HG03066 (cell line): ENCODE results near the gene PTGES2.
"Not testable (repeated sequence)": the region's sequence is repeated elsewhere in the genome, so short reads cannot be mapped to it uniquely, and the experiment has no call there.

Experiments
- ATAC-seq: cut with Tn5 transposase; IDR thresholded peaks from one replicate; pipeline ENCODE4 v1.9.1; 2021; ENCODE audit warnings: low read depth; ENCODE audit not compliant: unreplicated experiment

Gene PTGES2

DNA sequence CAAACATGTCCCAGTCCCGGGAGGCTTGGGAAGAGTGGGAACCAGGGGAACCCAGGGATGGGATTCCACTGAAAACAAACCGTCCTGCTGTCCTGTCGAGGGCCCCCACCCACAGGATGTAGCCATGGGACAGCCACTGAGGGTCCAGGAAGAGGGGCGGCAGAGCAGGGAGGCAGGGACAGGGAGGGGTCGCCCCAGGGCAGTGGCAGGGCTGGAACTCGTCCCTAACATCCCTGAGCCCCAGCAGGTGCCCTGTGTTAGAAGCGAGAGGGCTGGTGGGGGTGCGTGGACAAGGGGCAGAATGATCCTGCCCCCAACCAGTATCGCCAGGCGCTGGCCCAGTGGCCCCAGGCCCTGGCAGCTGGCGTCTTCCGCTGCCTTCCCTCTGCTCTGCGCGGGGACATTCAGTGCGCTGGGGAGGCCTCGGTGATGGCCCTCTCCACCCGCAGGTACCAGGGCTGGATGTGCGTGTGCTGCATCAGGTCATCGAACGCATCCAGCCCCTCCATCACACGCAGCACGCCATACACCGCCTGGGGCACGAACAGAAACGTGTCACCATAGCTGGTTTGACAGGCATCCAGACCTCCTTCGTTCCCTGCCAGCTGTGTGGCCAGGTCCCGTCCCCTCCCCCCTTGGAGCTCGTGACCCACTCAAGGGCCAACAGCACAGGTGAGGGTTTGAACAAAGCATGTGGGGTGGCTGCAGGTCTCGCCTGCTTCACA is 6.6 kb downstream of the PTGES2 start:
- no peak for ATAC-seq

DNA sequence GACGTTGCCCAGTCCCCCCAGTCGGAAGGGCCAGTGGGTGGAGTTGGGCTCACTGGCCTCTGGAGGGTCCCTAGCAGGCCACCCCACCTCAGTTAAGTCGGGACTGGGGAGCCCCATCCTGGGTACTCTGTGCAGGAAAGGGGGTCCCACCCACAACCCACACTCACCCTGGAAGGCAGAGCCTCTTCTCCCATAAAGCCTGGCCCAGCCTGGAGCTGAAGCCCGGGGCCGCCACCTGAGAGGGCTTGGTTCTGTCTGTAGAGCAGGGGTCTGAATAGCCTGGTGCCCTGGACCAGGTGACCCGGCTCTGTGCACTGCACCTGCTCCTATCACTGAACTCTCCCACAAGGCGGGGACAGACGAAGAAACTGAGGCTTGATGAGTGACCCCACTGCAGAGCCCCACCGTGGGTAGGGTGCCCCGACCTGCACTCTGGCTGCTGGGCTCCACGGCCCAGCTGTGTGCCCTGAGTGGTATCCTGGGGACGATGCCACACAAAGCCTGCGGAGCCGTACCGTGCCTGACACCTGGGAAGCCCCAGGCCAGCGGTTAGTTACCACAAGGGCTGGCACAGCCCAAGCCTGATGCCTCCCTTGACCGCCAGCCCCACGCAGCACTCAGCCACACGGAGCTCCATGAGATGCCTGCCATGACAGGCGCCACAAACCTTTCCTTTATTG is 7.3 kb downstream of the PTGES2 start:
- ATAC-seq = no peak

DNA sequence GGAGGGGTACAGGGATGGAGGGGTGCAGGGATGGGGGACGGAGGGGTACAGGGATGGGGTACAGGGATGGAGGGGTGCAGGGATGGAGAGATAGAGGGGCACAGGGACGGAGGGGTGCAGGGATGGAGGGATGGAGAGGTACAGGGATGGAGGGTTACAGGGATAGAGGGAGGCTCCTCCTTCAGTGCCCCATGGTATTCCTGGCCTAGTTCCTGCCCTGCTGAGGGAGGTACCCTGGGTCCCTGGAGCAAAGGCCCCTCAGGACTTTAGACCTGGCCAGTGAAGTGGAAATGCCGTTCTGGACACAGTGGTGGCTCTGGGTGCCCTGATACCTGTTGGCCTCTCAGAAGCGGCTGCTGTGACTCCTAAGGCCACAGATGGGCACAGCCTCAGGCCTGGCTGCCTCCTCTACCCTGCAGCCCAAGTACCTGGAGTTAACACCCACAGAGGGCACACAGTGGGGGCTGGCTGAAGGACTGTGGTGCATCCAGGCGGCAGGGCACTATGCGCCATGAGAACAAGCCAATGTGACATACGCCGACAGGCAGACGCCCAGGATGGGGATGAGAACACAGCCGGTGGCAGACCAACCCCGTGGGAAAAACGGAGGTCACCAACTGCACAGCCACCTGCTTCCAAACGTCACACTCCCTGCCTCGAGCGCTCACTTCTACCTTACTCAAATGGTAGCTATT is 8.4 kb downstream of the PTGES2 start:
- ATAC-seq = no peak

DNA sequence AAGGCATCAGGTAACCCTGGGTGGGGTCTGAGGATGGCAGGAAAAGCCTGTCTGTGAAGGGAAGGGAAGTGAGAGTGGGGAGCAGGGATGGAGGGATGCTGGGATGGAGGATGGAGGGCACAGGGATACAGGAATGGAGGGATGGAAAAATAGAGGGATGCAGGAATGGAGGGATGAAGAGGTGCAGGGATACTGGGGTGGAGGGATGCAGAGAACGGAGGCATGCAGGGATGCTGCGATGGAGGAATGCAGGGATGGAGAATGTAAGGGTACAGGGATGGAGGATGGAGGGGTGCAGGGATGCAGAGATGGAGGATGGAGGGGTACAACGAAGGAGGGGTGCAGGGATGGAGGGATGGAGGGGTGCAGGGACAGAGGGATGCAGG is 9.1 kb downstream of the PTGES2 start:
- no peak for ATAC-seq

DNA sequence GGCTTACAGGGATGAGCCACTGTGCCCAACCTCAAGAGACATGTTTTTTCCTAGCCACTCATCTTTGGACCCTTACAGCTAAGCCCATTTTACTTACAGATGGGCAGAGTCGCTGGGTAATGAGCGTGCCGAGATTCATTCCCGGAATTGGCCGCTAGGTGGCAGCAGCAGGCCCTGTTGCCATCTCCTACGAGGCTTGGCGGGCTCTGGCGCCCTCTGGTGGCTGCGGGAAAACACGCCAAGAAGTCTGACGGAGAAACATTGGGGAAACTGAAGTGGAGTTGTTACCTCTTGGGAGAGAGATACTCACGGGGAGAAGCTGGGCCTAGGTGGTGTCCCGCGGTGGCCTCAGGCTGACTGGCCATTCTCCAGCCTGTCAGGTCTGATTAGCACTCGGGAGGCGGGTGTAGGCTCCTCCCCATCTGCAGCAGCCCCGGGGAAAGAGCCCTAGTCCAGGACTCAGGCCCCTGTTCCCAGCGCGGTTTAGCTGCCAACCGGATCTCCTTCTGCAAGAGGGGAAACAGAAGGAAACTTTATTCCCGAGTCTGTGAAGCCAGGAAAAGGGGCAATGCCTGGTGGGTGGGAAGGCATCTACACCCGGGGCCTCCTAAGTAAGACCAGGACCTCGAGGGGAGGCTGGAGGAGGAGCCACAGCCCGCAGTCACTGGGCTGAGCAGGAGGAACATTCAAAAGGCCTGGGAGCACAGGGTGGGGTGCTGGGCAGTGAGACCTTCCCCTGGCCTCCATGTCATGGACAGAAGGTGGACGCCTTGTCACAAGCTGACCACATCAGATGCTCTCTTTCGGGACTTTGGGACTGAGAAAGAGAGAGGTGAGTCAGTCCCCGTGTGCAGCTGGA is 9.7 kb downstream of the PTGES2 start:
- no peak for ATAC-seq

DNA sequence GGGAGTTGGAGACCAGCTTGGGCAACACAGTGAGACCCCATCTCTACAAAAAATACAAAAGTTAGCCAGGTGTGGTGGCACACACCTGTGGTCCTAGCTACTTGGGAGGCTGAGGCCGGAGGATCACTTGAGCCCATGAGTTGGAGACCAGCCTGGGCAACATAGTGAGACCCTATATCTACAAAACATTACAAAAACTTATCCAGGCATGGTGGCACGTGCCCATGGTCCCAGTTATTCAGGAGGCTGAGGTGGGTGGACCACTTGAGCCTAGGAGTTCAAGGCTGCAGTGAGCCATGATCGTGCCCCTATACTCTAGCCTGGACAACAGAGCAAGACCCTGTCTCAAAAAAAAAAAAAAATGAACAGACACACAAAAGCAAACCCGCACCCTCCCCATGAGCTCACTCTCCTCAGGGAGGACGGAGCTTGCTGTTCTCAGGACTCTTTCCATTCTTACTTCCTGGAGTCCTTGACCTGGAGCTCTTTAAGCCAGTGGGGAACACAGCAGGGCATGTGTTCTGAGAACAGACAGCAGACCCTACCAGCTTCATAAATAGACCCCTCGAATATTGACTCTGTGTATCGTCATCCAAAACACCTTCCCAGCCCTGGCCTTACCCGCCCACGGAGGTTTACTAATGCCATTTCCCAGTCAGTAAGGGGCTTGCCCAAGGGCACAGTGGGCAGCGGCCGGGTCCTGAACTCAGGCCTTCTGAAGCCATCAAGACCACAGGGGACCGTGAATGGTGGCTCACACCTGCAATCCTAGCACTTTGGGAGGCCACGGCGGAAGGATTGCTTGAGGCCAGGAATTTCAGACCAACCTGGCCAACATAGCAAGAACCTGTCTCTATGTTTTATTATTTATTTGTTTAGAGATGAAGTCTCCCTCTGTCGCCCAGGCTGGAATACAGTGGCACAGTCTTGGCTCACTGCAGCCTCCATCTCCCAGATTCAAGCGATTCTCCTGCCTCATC is 11.1 kb downstream of the PTGES2 start:
- ATAC-seq = no peak

DNA sequence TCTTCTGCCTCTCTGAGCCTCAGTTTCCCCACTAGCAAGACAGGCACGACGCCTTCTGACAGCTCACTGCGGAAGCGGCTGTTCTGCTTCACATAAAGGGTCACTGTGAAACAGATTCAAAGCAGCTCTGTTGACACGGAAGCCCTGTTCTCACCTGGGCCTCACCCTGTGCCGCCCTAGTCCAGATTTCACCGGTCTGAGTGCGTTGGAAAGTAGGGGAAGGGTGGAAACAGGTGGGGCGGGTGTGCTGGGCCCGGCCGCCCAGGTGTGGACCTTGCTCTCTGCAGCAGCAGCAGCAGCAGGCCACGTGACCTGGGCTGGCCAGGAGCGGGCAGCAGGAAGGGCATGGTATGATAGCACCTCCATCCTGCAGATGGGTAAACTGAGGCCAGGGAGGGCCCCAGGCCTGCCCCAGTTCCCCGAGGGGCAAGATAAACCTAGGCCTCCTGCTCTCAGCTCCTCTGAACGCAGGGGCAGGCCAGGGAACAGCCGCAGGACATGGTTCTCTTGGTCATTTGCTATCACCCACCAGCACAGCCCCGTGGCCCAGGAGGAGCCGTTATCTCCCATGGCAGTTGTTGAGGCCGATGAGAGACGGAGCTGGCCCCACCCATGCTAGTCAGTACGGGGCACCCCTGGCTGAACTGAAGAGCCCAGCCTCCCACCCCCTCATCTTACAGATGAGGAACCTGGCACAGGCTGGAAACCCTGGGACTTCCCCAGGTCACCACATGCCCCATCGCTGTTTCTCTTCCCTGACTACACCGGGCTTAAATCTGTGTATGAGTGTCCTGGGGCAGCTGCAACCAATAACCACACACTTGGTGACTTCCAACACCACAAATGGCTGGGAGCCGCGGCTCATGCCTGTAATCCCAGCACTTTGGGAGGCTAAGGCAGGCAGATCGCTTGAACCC is 12.1 kb downstream of the PTGES2 start:
- ATAC-seq = no peak

DNA sequence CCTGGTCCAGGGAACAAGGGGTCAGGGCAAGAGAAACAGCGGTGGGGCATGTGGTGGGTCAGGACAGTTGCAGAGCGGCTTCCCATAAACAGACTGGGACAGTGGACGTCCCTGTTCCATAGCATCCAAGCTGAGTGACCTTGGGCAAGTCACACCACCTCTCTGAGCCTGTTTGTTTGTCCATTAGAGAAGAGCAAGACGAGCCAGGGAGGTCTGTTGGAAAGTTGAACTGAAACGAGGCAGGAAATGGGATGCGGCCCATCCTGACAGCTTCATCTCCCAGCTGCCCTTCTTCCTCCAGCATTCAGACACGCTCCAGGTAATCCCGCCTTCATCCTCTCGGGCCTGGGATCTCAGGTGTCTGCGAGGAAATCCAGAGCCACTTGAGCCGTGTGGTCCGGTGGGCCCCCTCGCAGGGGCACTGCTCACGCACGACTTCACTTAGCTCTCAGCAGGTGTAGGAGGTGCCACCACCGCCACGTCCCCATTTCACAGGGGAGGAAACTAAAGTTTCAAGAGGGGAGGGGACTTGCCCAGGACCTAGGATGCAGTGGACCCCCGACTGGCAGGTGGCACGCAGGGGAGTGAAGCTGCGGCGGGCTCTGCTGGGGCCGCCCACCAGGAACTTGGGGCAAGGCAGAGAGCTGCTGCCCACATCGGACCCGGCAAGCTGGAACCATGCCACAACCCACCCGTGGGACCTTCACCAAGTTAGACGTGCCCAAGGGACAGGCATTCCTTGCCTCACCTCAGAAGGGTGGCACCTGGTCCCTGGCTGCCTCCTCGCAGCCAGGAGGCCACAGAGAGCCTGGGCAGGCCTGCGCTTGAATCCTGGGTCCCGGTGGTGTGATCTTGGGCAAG is 13.0 kb downstream of the PTGES2 start:
- ATAC-seq = no peak

DNA sequence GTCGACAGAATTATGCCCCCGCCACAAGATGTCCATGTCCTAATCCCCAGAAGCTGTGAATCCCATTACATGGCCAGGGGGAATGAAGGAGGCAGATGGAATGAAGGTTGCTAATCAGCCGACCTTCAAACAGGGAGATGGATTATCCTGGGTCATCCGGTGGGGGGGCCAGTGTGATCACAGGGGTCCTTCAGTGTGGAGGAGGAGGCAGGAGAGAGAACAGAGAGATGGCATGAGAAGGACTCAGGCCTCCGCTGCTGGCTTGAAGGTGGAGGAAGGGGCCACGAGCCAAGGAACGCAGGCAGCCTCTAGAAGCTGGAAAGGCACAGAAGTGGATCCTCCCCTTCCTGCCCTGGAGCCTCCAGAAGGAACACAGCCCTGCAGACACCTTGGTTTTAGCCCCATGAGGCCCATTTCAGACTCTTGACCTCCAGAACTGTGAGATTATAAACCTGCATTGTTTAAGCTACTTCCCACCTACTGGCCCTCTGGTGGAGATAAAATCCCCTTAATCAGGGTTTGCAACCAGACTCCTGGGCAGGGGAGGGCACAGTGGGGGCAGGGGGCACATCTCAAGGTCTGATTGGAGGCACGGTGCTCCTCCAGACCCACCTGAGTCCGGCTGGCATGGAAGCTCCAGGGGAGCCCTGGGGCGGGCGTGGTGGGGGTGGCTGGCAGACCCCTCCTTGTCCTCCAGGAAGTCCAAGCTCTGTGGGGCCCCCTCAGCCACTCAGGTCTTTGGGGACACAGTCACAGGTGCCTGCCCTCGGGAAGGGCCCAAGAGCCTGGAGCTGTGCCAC is 13.8 kb downstream of the PTGES2 start:
- no peak for ATAC-seq

DNA sequence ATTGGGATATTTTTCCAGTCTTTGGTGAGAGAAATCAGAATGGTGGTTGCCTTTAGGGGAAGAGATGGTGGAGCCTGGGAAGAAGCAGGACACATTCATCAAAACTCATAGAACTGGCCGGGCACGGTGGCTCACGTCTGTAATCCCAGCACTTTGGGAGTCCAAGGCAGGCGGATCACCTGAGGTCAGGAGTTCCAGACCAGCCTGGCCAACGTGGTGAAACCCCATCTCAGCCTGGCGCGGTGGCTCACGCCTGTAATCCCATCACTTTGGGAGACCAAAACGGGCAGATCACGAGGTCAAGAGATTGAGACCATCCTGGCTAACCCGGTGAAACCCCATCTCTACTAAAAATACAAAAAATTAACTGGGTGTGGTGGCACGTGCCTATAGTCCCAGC is 15.8 kb downstream of the PTGES2 start:
- not testable (repeated sequence) for ATAC-seq

DNA sequence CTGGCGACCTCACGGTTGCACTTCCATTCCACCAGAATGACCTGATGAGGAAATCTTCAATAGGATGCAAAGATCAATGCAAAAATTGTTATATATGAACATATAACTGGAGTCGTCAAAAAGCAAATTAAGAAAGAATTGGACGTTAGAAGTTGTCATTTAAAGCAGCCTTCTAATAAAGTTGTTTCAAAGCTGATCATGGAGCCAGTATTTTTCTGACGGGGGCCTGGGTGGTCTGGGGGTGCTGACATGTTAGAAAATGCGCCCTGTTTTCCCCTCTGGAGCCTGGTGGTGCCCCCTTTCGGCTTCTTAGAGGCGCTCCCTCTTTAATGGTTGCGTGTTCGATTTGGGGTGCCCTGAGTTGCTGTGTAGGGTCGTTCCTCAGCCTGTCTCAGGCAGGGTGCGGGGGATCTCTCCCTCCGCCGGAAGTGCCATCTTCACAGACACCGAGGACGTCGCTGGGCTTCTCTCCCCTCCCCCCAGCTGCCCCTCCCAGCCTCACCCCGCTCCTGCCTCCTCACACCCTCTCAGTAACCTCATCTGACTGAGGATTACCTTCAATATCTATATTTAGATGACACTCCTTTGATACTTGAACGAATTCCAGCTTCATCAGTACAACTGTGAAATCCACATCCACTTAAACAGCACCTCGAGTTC is 18.3 kb downstream of the PTGES2 start:
- ATAC-seq = no peak

DNA sequence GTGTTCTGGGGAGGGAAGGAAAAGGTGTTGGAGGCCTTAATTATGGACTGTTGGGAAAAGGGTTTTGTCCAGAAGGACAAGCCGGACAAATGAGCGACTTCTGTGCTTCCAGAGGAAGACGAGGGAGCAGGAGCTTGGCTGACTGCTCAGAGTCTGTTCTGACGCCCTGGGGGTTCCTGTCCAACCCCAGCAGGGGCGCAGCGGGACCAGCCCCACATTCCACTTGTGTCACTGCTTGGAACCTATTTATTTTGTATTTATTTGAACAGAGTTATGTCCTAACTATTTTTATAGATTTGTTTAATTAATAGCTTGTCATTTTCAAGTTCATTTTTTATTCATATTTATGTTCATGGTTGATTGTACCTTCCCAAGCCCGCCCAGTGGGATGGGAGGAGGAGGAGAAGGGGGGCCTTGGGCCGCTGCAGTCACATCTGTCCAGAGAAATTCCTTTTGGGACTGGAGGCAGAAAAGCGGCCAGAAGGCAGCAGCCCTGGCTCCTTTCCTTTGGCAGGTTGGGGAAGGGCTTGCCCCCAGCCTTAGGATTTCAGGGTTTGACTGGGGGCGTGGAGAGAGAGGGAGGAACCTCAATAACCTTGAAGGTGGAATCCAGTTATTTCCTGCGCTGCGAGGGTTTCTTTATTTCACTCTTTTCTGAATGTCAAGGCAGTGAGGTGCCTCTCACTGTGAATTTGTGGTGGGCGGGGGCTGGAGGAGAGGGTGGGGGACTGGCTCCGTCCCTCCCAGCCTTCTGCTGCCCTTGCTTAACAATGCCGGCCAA is 19.1 kb downstream of the PTGES2 start:
- no peak for ATAC-seq

DNA sequence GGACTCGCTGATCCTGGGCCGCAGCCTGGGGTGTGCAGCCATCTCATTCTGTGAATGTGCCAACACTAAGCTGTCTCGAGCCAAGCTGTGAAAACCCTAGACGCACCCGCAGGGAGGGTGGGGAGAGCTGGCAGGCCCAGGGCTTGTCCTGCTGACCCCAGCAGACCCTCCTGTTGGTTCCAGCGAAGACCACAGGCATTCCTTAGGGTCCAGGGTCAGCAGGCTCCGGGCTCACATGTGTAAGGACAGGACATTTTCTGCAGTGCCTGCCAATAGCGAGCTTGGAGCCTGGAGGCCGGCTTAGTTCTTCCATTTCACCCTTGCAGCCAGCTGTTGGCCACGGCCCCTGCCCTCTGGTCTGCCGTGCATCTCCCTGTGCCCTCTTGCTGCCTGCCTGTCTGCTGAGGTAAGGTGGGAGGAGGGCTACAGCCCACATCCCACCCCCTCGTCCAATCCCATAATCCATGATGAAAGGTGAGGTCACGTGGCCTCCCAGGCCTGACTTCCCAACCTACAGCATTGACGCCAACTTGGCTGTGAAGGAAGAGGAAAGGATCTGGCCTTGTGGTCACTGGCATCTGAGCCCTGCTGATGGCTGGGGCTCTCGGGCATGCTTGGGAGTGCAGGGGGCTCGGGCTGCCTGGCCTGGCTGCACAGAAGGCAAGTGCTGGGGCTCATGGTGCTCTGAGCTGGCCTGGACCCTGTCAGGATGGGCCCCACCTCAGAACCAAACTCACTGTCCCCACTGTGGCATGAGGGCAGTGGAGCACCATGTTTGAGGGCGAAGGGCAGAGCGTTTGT is 19.9 kb downstream of the PTGES2 start:
- ATAC-seq = no peak

DNA sequence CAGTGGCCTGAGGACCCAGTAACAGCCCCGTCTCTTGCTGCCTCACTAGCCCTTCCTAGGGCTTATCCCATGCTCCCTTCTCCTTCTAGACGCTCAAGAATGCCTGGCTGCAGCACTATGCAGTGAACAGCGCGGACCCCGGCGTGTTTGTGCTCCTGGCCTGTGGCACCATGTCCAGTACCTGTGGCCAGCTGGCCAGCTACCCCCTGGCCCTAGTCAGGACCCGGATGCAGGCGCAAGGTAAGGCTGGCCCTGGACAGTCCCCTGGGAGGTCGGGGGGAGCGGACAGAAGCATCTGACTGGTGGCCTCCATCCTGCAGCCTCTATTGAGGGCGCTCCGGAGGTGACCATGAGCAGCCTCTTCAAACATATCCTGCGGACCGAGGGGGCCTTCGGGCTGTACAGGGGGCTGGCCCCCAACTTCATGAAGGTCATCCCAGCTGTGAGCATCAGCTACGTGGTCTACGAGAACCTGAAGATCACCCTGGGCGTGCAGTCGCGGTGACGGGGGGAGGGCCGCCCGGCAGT is 20.5 kb downstream of the PTGES2 start:
- no peak for ATAC-seq
